ENCODE results near the gene NLRP9.

DNA sequence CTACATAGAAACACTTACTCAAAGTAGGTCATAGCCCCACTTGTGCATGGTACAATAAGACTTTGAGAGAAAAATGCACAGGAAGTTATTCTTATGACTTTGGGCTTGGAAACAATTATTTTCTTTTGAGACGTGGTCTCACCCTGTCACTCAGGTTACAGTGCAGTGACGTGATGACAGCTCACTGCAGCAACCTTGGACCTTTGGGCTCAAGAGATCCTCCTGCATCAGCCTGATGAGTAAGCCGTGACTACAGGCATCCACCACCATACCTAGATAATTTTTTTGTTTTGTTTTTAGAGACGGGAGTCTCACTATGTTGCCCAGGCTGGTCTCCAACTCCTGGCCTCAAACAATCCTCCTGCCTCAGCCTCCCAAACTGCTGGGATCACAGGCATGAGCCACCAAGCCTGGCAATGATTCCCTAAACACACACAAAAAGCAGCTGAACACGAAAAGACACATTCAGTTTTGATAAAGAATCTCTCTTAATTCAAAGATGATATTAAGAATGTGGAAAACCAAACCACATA, 17.9 kb downstream of the NLRP9 start:
- TF ChIP-seq, protein P1, sequence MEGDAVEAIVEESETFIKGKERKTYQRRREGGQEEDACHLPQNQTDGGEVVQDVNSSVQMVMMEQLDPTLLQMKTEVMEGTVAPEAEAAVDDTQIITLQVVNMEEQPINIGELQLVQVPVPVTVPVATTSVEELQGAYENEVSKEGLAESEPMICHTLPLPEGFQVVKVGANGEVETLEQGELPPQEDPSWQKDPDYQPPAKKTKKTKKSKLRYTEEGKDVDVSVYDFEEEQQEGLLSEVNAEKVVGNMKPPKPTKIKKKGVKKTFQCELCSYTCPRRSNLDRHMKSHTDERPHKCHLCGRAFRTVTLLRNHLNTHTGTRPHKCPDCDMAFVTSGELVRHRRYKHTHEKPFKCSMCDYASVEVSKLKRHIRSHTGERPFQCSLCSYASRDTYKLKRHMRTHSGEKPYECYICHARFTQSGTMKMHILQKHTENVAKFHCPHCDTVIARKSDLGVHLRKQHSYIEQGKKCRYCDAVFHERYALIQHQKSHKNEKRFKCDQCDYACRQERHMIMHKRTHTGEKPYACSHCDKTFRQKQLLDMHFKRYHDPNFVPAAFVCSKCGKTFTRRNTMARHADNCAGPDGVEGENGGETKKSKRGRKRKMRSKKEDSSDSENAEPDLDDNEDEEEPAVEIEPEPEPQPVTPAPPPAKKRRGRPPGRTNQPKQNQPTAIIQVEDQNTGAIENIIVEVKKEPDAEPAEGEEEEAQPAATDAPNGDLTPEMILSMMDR (IDR thresholded peaks at IDR 0.05): no peak
- no peak for TF ChIP-seq ZFX (IDR thresholded peaks at IDR 0.05; ENCODE audit: borderline replicate concordance)

Measured in 22Rv1 (cell line).